GM18508 (cell line): ENCODE measurements around the gene ST14.

Experiments
- ATAC-seq: cut with Tn5 transposase; IDR thresholded peaks from one replicate; pipeline ENCODE4 v1.9.1; 2021; ENCODE audit warnings: moderate number of reproducible peaks; ENCODE audit not compliant: insufficient read depth, unreplicated experiment

Gene ST14

DNA sequence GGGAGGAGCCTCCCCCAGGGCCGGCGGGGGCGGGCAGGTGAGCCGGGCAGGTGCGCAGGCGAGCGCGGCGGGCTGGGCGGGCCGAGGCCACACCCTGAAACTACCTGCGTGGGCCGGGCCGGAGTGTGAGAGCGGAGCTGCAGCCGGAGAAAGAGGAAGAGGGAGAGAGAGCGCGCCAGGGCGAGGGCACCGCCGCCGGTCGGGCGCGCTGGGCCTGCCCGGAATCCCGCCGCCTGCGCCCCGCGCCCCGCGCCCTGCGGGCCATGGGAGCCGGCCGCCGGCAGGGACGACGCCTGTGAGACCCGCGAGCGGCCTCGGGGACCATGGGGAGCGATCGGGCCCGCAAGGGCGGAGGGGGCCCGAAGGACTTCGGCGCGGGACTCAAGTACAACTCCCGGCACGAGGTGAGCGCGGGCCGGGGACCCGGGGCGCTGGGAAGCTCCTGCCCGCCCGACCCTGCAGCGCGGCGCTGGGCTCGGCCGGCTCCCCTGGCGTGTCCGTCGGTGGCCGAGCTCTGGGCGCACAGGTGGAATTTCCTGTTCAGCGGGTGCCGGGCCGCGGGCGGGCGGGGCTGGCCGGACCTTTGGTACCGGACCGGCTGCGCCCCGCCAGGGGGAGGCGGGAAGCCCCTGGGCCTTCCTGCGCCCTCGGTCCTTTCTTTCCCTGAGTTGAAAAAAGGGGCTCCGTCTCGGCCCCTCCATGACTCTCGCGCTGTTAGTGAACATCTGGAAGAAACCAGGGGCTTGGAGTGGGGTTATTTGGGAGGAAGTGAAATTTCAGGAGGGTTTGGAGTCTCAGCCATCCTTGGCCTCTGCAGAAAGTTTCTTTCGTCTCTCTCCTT lies at the start of gene ST14:
Gene ST14, plus strand, starts transcription at position 126 of the 841 bp plus-strand sequence. Its CDS starts 198 bp downstream, at position 324.
- ATAC-seq, result no peak

DNA sequence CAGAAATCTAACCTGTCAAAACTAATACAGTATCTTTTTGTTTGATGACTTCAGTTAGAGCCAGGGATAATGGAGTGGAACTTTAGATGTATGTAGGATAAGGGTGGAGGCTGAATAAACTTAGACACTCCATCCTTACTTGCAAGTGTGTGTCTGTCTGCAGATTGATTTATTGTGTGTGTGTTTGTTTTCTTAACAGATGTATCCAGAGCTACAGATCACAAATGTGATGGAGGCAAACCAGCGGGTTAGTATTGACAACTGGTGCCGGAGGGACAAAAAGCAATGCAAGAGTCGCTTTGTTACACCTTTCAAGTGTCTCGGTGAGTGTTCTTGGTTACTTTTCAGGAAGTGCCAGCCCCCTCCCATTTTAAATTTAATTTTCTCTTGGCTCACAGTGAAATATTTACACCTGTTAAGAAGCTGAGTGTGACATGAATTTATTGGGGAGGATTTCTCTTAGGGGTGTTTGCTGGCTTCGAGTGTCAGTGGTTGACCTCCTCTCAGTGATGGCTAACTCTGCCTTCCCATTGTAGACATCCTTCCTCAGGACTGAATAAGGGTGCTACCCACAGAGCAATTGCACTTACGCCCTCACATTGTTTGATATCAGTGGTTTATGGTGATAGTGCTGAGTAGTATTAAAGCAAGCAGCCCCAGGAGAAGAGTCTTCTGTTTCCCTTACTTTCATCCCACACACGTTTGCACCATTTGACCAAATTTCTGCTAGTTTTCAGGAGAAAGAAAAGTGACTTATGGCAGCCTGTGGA lies 49.1 kb upstream of the ST14 start:
- no peak for ATAC-seq

DNA sequence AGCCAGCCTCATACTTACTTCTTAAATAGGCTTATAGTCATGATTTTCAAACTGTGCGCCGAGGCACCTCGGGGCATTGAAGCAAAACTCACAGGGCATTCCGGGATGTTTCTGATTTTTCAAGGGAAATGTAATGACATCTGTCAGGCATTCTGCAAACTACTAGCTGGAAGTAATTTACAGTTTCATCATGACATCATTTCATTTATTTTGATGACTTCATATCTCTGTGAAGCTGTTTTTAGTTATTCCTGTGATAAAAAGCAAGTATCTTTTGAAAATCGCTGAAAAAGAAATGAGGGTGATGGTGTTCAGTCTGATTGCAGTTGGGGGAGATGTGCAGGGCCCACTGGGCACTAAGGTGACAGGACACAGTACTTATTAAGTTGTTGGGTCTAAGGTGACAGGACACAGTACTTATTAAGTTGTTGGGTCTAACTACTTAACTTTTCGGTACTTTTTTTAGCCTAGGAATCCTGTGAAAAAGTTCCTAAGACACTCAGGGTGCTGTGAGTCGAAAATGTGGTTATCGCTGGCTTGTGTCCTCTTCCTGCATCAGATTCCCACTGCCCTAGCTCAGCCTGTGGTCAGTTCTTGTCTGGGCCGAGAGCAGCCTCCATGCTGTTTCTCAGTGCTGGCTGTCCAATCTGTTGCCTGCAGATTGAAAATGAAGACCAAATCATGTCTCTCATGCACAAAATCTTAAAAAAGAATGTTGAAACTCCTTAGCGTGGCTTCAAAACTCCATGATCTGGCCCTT lies 47.3 kb upstream of the ST14 start:
- ATAC-seq, result no peak

DNA sequence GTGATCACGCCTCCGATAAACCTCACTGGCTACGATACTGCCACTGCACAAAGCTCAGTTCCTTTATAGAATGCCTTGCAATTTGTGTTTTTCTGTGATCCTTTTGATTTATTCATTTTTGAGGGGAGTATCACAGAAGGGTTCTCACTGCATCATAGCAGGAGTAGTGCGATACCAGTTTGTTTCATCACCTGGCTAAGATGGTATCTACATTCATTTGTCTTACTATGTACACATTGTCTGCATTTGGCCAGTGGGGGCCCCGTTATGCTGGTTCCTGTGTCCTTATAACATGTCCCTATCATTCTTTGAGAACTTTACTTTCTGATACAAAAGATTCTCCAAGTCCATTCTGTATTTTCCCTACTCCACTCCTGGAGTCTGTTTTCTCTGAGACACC lies 45.3 kb upstream of the ST14 start:
- no peak for ATAC-seq

DNA sequence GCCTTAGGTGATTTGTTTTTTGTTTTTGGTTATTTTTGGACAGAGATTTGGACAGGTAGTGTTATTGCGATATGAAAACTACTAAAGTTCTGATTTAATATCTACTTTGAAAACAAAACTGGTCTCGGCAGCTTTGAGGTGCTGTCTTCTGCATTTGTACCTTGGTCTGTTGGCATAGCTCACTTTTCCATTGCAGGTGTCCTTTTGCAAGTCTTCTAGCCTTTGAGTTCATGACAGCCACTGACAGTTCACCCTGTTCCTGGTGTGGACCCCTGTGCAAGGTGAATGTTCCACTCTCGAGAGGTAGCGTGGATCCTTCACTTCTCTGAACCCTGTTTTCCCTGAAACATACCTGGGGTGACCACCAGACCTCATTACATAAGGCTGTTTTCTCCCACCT lies 44.9 kb upstream of the ST14 start:
- no peak for ATAC-seq

DNA sequence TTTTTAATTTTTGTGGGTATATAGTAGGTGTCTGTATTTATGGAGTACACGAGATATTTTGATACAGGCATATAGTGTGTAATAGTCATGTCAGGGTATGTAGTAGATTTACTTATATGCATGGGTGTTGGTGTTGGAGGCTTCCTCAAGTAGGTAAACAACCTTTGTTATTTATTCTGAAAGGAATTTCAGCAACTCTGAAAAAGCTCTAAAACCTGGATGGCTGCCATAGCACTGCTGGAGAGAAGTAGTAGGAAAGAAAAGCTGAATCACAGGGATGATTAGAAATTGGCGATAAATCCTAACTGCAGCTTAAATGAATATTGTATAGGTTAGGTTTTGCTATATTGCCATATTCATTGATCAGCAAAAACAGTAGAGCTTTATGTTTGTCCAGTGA lies 44.4 kb upstream of the ST14 start:
- ATAC-seq, result no peak

DNA sequence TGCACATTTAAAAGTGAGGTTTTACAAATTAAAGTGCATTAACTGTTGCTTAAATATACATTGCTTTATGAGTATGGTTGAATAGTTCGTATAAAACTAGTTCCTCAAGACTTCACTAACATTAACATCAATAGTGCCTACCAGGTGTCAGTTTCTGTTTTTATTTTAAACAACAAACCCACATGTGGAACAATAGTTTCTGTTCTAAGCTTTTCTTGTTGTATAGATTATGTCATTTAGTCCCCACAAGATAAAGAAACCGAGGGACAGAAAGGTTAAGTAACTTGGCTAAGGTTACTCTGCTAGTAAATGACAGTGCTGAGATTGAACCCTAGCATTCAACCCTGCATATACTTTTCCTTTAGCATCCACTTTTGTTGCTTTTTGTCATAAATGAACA lies 41.4 kb upstream of the ST14 start:
- peak; percentile 77 for ATAC-seq

DNA sequence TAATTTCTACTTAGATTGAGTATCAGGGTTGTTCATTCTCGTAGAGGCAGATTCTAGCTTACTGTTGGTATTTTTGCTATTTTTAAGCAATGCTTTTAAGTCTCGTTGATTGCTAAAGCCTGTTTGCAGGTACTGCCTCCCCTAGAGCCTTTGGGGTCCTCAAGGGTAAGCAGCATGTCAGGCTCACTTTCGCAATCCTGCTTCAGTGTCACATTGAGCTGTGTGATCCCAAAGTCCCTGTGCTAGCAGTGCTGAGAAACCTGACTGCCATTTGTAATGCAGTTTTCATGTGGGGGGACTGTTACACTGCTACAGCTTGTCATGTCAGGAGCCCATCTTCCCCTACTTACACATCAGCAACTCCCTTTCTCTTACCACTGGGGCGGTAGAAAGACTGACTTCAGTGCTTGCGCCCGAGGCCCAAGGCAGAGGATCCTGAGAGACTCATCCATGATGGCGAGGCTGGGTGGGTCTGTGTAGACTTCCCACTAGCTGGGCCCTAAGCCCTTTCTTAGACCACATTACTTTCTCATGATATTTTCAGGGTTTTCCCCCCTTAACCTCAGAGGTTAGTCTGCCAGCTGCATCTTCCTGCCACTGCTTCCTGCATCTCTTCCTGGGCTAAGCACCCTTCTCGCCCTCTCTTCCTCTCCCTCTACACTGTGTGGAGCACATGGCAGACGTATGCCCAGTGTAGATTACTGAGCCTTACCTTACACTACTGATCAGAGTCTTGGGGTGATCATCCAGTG lies 40.8 kb upstream of the ST14 start:
- no peak for ATAC-seq

DNA sequence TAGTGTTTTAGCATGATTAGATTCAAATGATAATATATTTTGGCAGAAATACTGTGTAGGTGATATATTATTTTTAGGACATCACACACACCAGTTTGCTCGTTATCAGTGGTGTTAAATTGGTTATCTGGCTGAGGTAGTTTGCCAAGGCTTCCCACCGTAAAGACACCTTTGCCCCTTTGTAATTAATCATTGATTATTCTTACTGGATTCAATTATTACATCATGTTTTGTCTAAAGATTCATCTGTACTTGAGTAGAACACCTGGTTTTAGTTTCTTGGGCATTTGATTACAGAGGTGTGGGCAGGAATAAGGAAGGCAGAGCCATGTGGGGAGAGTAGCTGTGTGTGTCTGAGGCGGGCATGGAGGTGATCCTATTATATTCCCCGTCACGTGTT lies 39.5 kb upstream of the ST14 start:
- no peak for ATAC-seq

DNA sequence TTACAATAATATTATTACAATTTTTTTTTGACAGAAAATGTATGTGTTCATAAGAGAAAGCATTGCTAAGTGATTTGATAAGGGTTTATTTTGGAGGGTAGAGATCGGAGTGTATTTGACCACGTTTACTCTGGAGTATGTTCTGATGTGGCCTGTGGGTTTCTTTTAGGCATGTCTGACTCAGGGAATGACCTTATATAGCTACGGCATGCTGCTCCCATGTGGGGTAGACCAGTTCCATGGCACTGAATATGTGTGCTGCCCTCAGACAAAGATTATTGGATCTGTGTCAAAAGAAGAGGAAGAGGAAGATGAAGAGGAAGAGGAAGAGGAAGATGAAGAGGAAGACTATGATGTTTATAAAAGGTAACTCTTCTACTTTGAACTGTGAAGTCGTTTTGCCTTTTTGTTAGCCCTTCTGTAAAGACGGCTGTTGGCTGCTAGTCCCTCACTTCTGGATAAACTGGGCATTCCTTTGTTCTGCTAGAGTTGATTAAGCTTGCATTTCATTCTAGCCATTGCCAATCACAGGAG lies 38.1 kb upstream of the ST14 start:
- ATAC-seq, result no peak

DNA sequence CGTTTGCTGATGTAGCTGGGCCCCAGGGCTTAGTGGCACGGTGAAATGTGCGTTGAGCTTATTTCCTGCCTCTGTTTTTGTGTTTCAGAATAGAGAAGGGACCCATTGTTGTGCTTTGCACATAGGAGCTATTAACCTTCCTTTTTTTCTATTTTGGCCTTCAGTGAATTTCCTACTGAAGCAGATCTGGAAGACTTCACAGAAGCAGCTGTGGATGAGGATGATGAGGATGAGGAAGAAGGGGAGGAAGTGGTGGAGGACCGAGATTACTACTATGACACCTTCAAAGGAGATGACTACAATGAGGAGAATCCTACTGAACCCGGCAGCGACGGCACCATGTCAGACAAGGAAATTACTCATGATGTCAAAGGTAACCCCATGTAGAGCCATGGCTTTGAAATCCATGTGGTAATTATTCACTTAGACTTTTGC lies 37.4 kb upstream of the ST14 start:
- ATAC-seq, result no peak

DNA sequence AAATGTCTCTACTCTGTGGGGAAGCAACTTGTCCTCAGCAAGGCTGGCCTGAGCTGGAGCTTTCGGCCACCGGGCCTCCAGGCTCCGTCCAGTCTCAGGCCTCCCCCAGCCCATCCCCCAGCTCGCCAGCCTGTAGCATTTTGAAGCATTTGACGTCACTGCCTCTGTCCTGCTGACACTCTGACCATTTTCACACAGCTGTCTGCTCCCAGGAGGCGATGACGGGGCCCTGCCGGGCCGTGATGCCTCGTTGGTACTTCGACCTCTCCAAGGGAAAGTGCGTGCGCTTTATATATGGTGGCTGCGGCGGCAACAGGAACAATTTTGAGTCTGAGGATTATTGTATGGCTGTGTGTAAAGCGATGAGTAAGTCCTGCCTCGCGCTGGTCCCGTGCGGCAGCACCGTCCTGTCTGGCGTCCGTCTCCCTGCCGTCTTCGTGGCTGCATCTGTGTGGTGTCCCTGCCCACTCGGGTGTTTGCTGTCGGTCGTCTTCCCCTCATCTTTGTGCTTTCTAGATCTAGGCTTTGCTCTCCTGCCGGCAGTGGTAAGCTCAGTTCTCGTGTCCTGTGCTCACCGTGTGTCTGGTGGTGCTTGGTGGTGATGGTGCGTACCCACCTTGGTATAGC lies 36.1 kb upstream of the ST14 start:
- ATAC-seq, result no peak

DNA sequence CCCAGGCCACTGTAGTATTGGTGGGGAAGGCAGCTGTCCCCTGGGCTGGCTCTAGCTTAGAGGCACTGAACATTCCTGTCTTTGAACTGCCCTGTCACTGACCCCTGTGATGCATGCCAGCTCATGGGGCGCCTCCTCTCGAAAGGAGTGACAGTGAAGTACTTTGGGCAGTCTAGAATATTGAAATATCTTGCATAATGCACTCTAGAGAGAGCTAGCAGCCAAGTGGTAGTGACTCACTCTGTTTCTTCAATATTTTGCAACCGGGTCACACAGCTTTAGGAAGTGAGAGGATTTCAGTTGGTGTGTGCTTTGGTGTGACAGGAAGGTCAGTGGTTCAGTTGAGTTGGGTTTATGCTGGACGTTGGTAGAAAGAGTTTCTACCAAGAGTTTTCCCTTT lies 35.5 kb upstream of the ST14 start:
- ATAC-seq, result no peak

DNA sequence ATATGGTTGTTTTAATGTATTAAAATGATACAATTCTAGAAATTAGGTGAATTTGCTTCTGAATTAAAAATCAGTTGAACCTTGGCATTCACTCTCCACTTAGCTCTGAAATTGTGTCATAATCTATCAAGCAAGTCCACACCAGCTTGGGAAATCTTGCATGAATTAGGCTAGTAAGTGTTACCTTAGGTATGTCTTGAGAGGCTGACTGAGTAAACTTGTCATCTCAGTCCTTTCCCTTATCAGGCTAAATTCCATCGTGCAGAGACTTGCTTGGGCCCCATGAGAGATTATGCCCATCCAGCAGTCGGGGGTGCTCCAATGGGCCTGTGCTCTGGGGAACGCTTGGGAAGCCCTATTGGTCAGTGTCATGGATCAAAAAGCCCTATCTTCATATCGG lies 33.9 kb upstream of the ST14 start:
- no peak for ATAC-seq

DNA sequence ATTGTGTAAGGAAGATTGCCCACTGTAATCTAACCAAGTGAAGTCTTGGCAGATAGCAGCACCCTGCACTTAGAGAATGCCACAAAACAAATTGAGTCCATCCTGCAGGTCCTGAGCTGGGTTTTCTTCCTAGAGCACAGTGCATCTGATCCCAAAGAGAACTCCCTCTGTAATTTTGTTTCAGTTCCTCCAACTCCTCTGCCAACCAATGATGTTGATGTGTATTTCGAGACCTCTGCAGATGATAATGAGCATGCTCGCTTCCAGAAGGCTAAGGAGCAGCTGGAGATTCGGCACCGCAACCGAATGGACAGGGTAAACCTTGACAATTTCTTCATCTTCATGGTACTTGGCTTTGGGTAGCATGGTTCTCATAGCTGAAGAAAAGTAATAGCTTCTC lies 33.1 kb upstream of the ST14 start:
- ATAC-seq, result no peak

DNA sequence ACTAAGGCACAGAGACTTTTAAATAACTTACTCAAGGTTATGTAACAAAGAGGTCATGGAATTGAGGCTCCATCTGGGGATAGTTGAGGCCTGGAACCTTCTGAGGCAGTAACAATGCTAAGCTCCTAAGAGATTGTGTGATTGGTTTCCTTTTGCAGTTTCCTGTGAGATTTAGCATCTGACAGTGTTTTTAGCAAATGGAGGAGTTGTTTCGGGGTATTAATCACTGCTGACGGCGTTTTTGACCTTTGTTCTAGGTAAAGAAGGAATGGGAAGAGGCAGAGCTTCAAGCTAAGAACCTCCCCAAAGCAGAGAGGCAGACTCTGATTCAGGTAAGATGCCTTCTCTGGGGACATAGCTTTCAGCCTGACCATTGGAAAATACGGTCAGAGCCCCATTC lies 32.1 kb upstream of the ST14 start:
- no peak for ATAC-seq

DNA sequence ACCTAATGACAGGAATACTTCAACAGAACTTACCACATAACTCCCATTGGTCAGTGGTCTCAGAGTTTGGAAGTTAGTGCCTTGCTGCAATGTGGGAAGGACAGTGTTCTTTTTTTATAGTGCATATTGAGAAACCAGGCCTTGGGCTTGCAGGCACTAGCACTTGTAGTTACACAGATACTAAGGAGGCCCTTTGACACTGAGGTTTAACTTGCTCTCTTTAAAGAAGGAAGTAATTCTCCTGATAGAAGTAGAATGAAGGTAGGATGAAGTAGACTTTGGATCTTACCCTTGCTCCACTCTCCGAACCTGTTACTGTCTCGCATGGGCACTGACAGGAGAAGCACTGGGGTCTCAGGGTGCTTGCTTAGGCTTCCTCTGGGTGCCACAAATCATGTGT lies 31.0 kb upstream of the ST14 start:
- ATAC-seq, result no peak

DNA sequence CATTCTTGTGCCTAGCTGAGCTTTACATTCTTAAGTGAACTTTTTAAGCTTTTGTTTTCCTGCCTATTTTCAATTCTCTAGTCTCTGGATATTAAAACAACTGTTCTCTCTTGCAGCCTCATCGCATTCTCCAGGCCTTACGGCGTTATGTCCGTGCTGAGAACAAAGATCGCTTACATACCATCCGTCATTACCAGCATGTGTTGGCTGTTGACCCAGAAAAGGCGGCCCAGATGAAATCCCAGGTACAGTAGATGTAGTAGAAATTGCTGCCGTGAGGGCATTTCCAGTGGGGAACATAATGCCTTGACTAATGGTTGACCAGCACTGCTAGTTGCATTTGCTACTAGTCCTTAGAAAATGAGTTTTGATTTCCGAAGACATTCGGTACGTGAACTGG lies 29.7 kb upstream of the ST14 start:
- no peak for ATAC-seq

DNA sequence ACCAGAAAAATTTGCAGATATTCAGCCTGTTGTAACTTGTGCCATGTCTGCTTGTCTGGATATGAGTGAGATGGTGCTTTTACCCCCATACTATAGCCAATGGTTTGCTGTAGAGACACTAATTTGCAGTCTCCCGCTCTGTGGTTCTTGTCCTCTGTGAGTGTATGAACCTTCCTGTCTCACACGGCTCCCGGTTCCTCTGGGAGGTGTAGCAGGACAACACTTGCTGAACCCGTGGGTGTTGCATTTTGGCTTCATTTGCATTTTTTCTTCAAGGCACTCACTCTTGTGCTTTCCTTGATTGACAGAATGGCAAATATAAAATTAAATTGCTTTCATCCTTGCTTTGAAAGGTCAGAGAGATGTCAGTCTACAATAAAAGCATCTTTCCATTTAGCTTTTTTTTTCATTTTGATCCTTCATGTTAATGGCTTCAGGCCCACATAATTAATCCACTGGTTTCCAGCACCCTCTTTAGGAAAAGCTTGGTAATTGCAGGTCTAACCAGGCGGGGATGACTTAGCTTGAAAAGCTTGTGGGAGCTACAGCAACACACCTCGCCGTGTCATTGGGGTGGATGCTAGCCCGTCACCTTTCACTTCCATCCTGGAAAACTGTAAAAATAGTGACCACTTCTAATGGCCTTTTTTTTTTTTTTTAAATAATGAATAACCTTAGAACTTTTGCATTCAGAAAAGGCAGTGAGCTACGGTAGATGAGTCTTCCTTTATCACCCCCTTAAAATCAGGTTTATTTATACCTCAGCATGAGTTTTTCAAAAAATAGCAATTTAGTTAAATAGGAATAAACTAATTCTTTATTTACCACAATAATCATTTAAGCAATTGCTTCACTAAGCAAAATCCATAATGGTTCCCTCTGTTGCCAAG lies 27.4 kb upstream of the ST14 start:
- no peak for ATAC-seq
